ENCODE results near the gene MOB3A. TPM values are rescaled to one million over a fixed set of nuclear protein-coding genes. Genes with fewer than 3 reads are reported as not detected.

The MOB3A gene
- total and polyA plus RNA-seq, 10 of the 15 experiments (the other 5 are each of a cell fraction or from before 2014, with no cell fraction given) = 7.5 to 229 (median 79.4) TPM

- CTCF ChIA-PET = interaction anchor here (1.0 kb wide), 1 partner anchor 87 kb away, joined by 3 read pairs; no protein-coding TSS in a partner anchor
- FAIRE-seq = no peak
- no peak overlapping the region for H2AFZ ChIP-seq (ENCODE audit: control insufficient read depth, low read depth, low read length)
- H4K20me1 ChIP-seq (ENCODE audit: control insufficient read depth, insufficient read depth) = peaks cover 6% of the 10 kb centered on the region; the same call in 1 of the 2 replicates
- peaks cover 23% of the 10 kb centered on the region for H3K4me1 ChIP-seq (ENCODE audit: control insufficient read depth, insufficient read depth, low read length)
- H3K79me2 ChIP-seq (ENCODE audit: control insufficient read depth, insufficient read depth, low read length) = peaks cover 88% of the 10 kb centered on the region
- ATAC-seq = no peak
- peaks cover 5 to 6% of the 10 kb centered on the region in 2 experiments; a peak in 3 of 4 replicates for H3K36me3 ChIP-seq (ENCODE audit: control insufficient read depth in 2 of 2, insufficient read depth in 2 of 2, low read length in 1 of 2)
- H3K9me3 ChIP-seq (replicated peaks; ENCODE audit: control insufficient read depth, insufficient read depth, low read length) = no peaks in the 10 kb centered on the region
- no peak for DNase-seq (ENCODE audit: low read depth, low spot score)
- H3K27ac ChIP-seq (ENCODE audit: control insufficient read depth, insufficient read depth) = no peak overlapping the region
- peak; percentile 73; the same call in 1 of the 2 replicates for TF ChIP-seq REST (IDR thresholded peaks at IDR 0.05; ENCODE audit: low read depth, low read length)
- TF ChIP-seq RBBP5 (conservative IDR thresholded peaks at IDR 0.05) = no peak
- 0 out of 2 replicates have a peak, but pooled peaks have one; percentile 21 for TF ChIP-seq MXI1 (IDR thresholded peaks at IDR 0.05; ENCODE audit: low read depth, low read length)
- no peak for TF ChIP-seq DPF2 (IDR thresholded peaks at IDR 0.05)
- BruUV-seq (replicated peaks) = no TSS peak
- no peak overlapping the region for H3K9ac ChIP-seq (ENCODE audit: control insufficient read depth, insufficient read depth, low read length)
- POLR2A ChIA-PET = no interaction called here
- WGBS (ENCODE audit: insufficient coverage, insufficient replicate concordance, low lambda C conversion rate, missing lambda C conversion rate) = 75% methylated on average over 16 of the region's 16 CpGs
- no peak overlapping the region for H3K4me3 ChIP-seq
- in situ Hi-C loops (cut with MboI) = no loop called here
- RAD21 ChIA-PET (ENCODE audit: unreplicated experiment) = interaction anchor here (0.6 to 0.9 kb wide), 2 partner anchors 48 to 90 kb away, joined by 3 read pairs; partner anchors contain the start of gene PLEKHJ1
- 0 out of 2 replicates have a peak overlapping the region, but pooled peaks have one; percentile 42 for H3K4me2 ChIP-seq (ENCODE audit: control insufficient read depth, insufficient read depth)
- intact Hi-C loops (cut with micrococcal nuclease; ENCODE audit: unreplicated experiment) = no loop called here
- no peaks in the 10 kb centered on the region for H3K27me3 ChIP-seq (replicated peaks in 1 of 2; ENCODE audit: control insufficient read depth in 2 of 2, insufficient read depth in 2 of 2, low read length in 1 of 2)
- SMC1A ChIA-PET (ENCODE audit: uncharacterized antibody, unreplicated experiment) = interaction anchor here (0.6 kb wide), 1 partner anchor 126 kb away, joined by 3 read pairs; no protein-coding TSS in a partner anchor
Measured at GRCh38 chr19:2145831-2146241, 49.7 kb upstream of the MOB3A start.

All from GM12878 (cell line).